Measurements from ENCODE around the gene AVEN.

DNA sequence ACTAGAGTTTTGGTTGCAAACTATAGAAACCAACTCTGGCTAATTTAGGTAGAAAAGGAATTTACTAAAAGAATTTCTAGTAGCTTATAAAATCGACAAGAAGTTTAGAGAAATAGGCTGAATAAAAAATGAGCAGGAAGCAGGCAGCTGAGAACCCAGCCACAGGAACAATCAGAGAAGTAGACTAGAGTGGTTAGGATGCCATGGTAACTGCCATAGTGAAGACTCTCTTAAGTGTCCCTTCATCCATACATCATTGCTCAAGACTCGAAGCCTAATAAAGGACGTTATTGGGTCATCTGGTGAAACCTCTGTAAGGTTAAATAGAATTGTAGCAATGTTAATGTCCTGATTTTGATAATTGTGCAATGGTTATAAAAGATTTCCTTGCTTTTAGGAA is 13.8 kb downstream of the AVEN start:
- TF ChIP-seq CTCF (conservative IDR thresholded peaks at IDR 0.05; ENCODE audit: low read length) (no peak), EZH2phosphoT487 (IDR thresholded peaks at IDR 0.05; ENCODE audit: borderline replicate concordance, low read depth, low read length) (no peak)
